GM18505 (cell line): ENCODE measurements around the gene CCDC88C.
"Not testable (repeated sequence)": the region's sequence is repeated elsewhere in the genome, so short reads cannot be mapped to it uniquely, and the experiment has no call there.

Experiments used
- ATAC-seq: cut with Tn5 transposase; IDR thresholded peaks from one replicate; pipeline ENCODE4 v1.9.1; 2021; ENCODE audit not compliant: unreplicated experiment
- POLR2A ChIP-seq: IDR thresholded peaks from 4 replicates; pipeline ENCODE4 v1.6.1; 2011; ENCODE audit warnings: borderline replicate concordance; ENCODE audit not compliant: insufficient read depth, insufficient read length; ENCODE audit errors: extremely low read depth

Gene CCDC88C

GRCh38 chr14:91409928-91410718 lies 7.5 kb downstream of the CCDC88C start:
- no peak for ATAC-seq
- TF ChIP-seq POLR2A, result no peak

- not testable (repeated sequence) for ATAC-seq
These were observed 8.4 kb downstream of the CCDC88C start for GRCh38 chr14:91409240-91409639.

- no peak for ATAC-seq
- no peak for TF ChIP-seq POLR2A
These were observed 10.6 kb downstream of the CCDC88C start for GRCh38 chr14:91406982-91407381.

GRCh38 chr14:91406451-91406850 lies 11.2 kb downstream of the CCDC88C start:
- no peak for ATAC-seq
- no peak for TF ChIP-seq POLR2A

GRCh38 chr14:91405724-91406435 lies 11.7 kb downstream of the CCDC88C start:
- TF ChIP-seq POLR2A, result no peak
- no peak for ATAC-seq

GRCh38 chr14:91405241-91405721 lies 12.3 kb downstream of the CCDC88C start:
- no peak for ATAC-seq

GRCh38 chr14:91402771-91403600 lies 14.6 kb downstream of the CCDC88C start:
- TF ChIP-seq POLR2A, result no peak
- no peak for ATAC-seq

More at GRCh38 chr14:91405241-91405721, 12.3 kb downstream of the CCDC88C start:
- no peak for TF ChIP-seq POLR2A

GRCh38 chr14:91402348-91402747 lies 15.3 kb downstream of the CCDC88C start:
- TF ChIP-seq POLR2A, result no peak
- no peak for ATAC-seq

GRCh38 chr14:91401751-91402150 lies 15.9 kb downstream of the CCDC88C start:
- no peak for ATAC-seq
- no peak for TF ChIP-seq POLR2A

GRCh38 chr14:91400696-91401095 lies 16.9 kb downstream of the CCDC88C start:
- ATAC-seq, result no peak

GRCh38 chr14:91399868-91400640 lies 17.6 kb downstream of the CCDC88C start:
- ATAC-seq, result no peak
- TF ChIP-seq POLR2A, result no peak

More at GRCh38 chr14:91400696-91401095, 16.9 kb downstream of the CCDC88C start:
- TF ChIP-seq POLR2A, result no peak

GRCh38 chr14:91398707-91399106 lies 18.9 kb downstream of the CCDC88C start:
- ATAC-seq, result no peak
- no peak for TF ChIP-seq POLR2A
